ENCODE results near the gene CBX1. TPM values are rescaled to one million over a fixed set of nuclear protein-coding genes. Genes with fewer than 3 reads are reported as not detected.

CBX1 gene
- total RNA-seq = 10 to 100 TPM; 38.7 to 46.1 TPM
- long read RNA-seq, donor 1, partial matches to known transcripts = 1 of 2 reads
- long read RNA-seq, donor 1, other reads (novel, unspliced or antisense) = 0 of 2 reads
- long read RNA-seq, donor 2, transcript CBX1-201 (5 exons, 2,232 nt) = major isoform, 6 of 9 reads
- long read RNA-seq, donor 2, partial matches to known transcripts = 2 of 9 reads
- long read RNA-seq, donor 2, other reads (novel, unspliced or antisense) = 1 of 9 reads

DNA sequence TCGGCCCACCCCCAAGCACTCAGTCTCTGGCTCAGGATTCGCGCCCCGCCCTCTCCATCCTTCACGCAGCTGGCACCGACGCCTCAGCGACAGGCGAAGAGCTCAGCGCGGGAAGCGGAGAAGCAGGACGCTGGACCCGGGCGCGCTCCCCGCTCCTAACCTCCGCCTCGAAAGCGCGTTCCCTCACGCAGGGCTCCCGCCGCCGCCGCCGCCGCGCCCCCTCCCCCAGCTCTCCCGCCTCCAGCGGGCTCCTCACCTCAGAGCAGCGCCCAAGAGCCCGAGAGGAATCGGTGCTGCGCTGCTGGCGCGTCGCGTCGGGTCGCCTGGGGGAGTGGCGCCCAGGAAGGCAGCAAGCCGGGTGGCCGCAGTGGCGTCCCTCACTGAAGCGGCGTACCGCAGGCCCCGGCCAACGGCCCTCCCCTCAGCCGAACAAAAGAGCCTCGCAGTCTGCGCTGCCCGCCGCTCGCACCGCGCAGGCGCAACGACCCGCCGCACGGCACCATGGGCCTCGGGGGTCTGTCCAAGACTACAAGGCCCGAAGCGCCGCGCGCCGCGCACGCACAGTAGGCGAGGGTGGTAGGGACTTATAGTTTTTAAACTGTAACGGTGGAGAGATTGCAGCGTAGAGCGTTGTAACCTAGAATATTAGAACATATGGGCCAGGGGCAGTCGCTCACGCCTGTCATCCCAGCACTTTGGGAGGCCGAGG is at the start of gene CBX1:
Gene CBX1, minus strand, starts transcription at position 467 of the 709 bp plus-strand sequence. CDS start 24,474 bp downstream, outside the sequence.
- peak; percentile 98 for DNase-seq (ENCODE audit: low spot score)
- intact Hi-C loops (cut with DNase I) = no loop called here

- DNase-seq (ENCODE audit: low spot score) = no peak
- intact Hi-C loops (cut with DNase I) = no loop called here
These were observed 49.3 kb upstream of the CBX1 start for GRCh38 chr17:48150597-48151001.

DNA sequence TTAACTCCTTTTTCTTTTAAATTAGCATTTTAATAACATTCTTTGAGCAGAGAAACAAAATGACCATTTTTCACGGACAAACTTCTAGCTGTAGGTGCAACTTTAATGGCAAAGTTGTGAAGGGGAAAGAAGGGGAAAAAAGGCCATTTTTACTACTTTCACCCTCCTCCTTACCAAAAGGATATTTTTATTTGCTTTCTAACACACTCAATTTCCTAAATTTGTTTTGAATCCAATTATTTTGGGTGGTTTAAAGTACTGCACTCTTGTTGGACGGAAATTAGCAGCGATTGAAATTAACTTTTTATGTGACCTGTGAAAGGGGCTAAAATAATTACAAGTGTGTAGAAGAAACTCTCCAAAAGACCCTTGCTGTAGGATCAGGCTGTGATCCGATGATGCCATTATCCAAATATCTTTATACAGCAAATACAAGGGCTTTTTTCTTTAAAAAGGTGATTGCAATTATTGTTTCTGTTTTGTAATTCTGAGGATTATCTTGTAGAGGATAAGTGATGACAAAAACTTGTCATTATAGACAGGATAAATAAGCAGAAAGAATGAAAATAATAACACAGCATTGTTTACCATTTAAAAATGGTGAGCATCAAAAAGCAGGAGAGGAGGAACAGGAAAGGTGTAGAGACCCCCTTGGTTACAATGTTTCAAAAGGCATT is 48.6 kb upstream of the CBX1 start:
- DNase-seq (ENCODE audit: low spot score) = no peak
- intact Hi-C loops (cut with DNase I) = no loop called here

- intact Hi-C loops (cut with DNase I) = no loop called here
- no peak for DNase-seq (ENCODE audit: low spot score)
These were observed 47.8 kb upstream of the CBX1 start for GRCh38 chr17:48148854-48149786.

DNA sequence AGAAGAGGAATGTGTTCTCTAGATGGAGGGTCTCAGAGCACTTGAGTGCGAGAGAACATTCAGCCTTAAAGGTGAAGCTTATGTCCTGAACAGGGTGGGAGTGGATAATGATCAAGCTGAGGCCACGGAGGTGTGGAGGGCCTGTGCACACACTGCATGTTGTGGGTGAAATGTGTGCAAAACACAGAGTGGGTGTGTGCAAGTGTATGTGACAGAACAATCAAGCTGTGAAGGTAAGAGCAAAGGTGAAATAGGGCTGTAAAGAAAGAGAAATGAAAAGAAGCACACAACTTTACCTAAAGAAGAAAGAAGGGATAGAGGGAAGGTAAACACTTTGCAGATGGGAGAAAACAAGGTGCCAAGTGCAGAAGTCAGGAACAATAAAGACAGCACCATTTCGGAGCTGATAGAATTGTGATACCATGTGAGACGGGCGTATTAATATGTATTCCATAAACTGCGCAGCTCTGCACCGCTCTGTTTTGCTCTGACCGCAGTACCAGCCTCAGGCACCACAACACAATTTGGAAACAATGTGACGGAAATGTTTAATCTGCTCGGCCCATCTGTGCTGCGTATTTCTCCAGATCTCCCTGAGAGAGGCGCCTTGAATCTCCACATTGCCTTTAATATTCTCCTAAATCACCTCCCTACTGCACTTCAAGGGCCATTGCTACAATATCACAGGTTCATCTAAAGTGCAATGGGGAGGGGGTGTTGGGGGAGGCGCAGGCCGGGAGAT is 46.9 kb upstream of the CBX1 start:
- DNase-seq (ENCODE audit: low spot score) = no peak
- intact Hi-C loops (cut with DNase I) = no loop called here

- no peak for DNase-seq (ENCODE audit: low spot score)
- intact Hi-C loops (cut with DNase I) = no loop called here
These were observed 43.9 kb upstream of the CBX1 start for GRCh38 chr17:48144976-48145798.

GRCh38 chr17:48144231-48144630 is 43.0 kb upstream of the CBX1 start:
- DNase-seq (ENCODE audit: low spot score) = no peak
- intact Hi-C loops (cut with DNase I) = no loop called here

- intact Hi-C loops (cut with DNase I) = no loop called here
- no peak for DNase-seq (ENCODE audit: low spot score)
These were observed 42.4 kb upstream of the CBX1 start for GRCh38 chr17:48143629-48144028.

- DNase-seq (ENCODE audit: low spot score) = peak; percentile 13
- intact Hi-C loops (cut with DNase I) = loop anchor here in 1 of 2 donors (10.0 kb wide), 1 partner anchor 65 kb away; no protein-coding TSS in a partner anchor
These were observed 38.7 kb upstream of the CBX1 start for GRCh38 chr17:48139944-48140343.

DNA sequence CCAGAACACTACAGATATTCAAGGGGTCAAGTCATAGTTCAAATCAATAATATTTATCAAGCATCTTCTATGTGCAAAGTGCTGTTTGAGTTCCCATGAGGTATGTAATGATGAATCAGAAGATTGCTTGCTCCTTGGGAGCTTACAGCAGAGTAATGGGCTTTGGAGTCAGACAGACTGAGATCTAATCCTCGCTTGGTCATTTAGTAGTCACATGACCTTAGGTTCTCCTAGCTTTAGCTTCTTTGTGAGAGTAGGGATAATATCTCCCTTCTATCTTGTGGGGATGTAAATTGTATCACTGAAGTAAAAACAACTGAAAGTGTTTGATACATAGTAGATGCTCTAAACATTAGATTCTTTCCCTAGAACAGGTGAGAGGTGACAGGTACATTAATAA is 36.4 kb upstream of the CBX1 start:
- no peak for DNase-seq (ENCODE audit: low spot score)
- intact Hi-C loops (cut with DNase I) = loop anchor here in 1 of 2 donors (10.0 kb wide), 1 partner anchor 63 kb away; no protein-coding TSS in a partner anchor

GRCh38 chr17:48134912-48135480 is 33.7 kb upstream of the CBX1 start:
- DNase-seq (ENCODE audit: low spot score) = peak; percentile 51
- intact Hi-C loops (cut with DNase I) = loop anchor here in 1 of 2 donors (10.0 kb wide), 1 partner anchor 60 kb away; no protein-coding TSS in a partner anchor

GRCh38 chr17:48132385-48132784 is 31.1 kb upstream of the CBX1 start:
- DNase-seq (ENCODE audit: low spot score) = no peak
- intact Hi-C loops (cut with DNase I) = loop anchor here in 1 of 2 donors (10.0 kb wide), 1 partner anchor 58 kb away; no protein-coding TSS in a partner anchor

DNA sequence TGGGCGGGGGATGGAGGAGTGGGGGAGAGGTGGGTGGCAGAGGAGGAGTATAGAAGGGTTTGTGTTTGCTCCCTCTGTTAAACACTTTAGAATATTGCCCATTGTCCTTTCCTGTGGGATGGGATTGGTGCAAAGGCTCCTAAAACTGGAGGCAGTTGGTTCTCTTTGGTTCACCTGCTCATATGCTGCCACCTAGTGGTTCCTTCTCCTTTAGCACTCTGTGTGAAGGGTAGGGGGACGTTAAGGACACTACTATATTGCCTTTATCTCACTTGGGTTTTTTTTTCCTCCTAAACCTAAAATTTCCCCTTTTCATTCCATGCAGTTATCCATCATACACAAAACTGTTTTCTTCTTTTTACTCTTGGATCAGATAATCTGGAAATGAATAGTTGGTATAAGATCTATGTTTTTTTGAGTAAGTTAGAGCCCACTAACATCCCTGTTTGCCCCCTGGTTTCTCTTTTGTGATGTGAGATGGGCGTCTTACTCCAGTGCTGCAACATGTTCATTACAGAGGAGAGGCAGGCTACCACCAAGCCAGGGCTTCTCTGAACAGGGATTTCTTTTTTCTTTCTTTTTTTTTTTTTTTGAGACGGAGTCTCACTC is 30.0 kb upstream of the CBX1 start:
- no peak for DNase-seq (ENCODE audit: low spot score)
- intact Hi-C loops (cut with DNase I) = loop anchor here in 1 of 2 donors (10.0 kb wide), 1 partner anchor 57 kb away; no protein-coding TSS in a partner anchor

- DNase-seq (ENCODE audit: low spot score) = no peak
- intact Hi-C loops (cut with DNase I) = loop anchor here (5.0 to 10.0 kb wide), 4 partner anchors 55 to 458 kb away; no protein-coding TSS in a partner anchor
These were observed 28.7 kb upstream of the CBX1 start for GRCh38 chr17:48129981-48130380.

DNA sequence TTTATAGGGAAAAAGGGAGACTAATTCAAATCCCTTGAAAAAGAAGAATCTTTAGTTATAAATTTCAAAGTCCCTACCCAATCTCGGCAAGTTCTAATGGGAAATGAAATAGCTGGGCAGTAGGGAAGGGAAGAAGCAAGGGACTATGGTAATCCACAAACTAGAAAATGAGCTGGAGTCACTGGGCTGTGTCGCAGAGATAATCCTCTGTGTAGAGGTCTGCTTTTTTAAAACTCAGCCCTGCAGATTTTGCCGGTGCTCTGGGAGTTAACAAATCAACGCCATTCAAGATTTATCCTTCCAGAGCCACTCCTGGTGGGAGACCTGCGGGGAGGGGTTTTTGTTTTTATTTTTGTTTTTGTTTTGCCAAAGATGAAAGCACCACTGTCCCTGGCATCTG is 27.1 kb upstream of the CBX1 start:
- DNase-seq (ENCODE audit: low spot score) = no peak
- intact Hi-C loops (cut with DNase I) = loop anchor here (5.0 to 10.0 kb wide), 3 partner anchors 101 to 456 kb away; no protein-coding TSS in a partner anchor

DNA sequence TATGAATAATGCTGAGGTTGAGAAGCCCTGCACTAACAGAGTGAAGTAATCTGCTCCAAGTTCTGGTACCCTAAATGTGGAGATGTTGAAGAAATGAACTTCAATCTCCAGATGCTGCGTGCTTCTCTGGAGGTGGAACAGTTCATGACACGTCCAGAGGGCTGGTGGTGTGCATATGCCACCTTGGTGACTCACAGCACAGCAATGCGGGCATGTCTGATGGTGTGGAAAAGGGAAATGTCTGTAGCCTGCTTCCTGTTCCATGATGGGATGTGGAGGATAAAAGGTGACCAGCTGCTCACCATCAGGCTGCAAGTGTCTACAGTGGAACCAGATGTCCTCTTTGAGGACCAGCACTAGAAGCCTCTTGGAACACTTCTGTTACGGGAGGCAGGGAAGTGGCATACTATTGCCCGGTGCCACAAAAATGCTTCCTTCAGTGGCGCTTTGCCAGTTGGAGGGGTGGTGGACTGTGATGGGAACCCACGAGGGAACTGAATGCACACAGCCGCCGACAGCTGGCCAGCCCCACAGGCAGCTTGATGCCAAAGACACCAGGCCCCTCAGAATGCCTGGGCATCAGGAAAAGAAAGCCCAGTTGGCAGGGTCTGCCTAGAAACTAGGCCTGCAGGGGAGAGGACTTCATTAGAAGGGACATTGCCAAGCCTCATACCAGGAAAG is 26.2 kb upstream of the CBX1 start:
- DNase-seq (ENCODE audit: low spot score) = peak; percentile 42
- intact Hi-C loops (cut with DNase I) = loop anchor here (5.0 to 10.0 kb wide), 3 partner anchors 100 to 455 kb away; no protein-coding TSS in a partner anchor

Data from posterior vena cava (tissue), 2 donors.